ENCODE measurements around the gene CRYBG3.

CRYBG3 gene

GRCh38 chr3:97882975-97883598, 61.3 kb downstream of the CRYBG3 start:
- DNase-seq, result no peak
- Histone ChIP-seq H3K36me3 (peaks cover 27% of the 10 kb centered on the region), H3K4me3 (ENCODE audit: low read depth, low read length) (no peak overlapping the region), H3K4me1 (peaks cover 7% of the 10 kb centered on the region; the same call in 1 of the 2 replicates), H3K9me3 (no peaks in the 10 kb centered on the region), H3K27me3 (no peaks in the 10 kb centered on the region)
- TF ChIP-seq CTCF (IDR thresholded peaks at IDR 0.05; ENCODE audit: low read depth, low read length), result no peak

GRCh38 chr3:97883736-97884135, 61.9 kb downstream of the CRYBG3 start:
- H3K36me3 ChIP-seq, result peaks cover 32% of the 10 kb centered on the region
- no peaks in the 10 kb centered on the region for H3K9me3 ChIP-seq

GRCh38 chr3:97884586-97885123, 62.8 kb downstream of the CRYBG3 start:
- DNase-seq, result no peak
- Histone ChIP-seq H3K9me3 (no peaks in the 10 kb centered on the region), H3K4me3 (ENCODE audit: low read depth, low read length) (no peak overlapping the region), H3K36me3 (peaks cover 35% of the 10 kb centered on the region), H3K27me3 (no peaks in the 10 kb centered on the region), H3K4me1 (peaks cover 7% of the 10 kb centered on the region; the same call in 1 of the 2 replicates)
- TF ChIP-seq CTCF (IDR thresholded peaks at IDR 0.05; ENCODE audit: low read depth, low read length), result no peak

More at GRCh38 chr3:97883736-97884135, 61.9 kb downstream of the CRYBG3 start:
- no peak overlapping the region for H3K4me3 ChIP-seq (ENCODE audit: low read depth, low read length)
- no peaks in the 10 kb centered on the region for H3K27me3 ChIP-seq
- no peak for DNase-seq
- peaks cover 7% of the 10 kb centered on the region; the same call in 1 of the 2 replicates for H3K4me1 ChIP-seq
- TF ChIP-seq CTCF (IDR thresholded peaks at IDR 0.05; ENCODE audit: low read depth, low read length), result no peak

- Histone ChIP-seq H3K36me3 (peaks cover 35% of the 10 kb centered on the region), H3K9me3 (no peaks in the 10 kb centered on the region), H3K27me3 (no peaks in the 10 kb centered on the region), H3K4me3 (ENCODE audit: low read depth, low read length) (no peak overlapping the region), H3K4me1 (peaks cover 7% of the 10 kb centered on the region; the same call in 1 of the 2 replicates)
- no peak for DNase-seq
- TF ChIP-seq CTCF (IDR thresholded peaks at IDR 0.05; ENCODE audit: low read depth, low read length), result no peak
Measured at GRCh38 chr3:97885931-97886824, 64.4 kb downstream of the CRYBG3 start.

GRCh38 chr3:97889814-97890213, 68.0 kb downstream of the CRYBG3 start:
- Histone ChIP-seq H3K9me3 (no peaks in the 10 kb centered on the region), H3K27me3 (no peaks in the 10 kb centered on the region), H3K36me3 (peaks cover 17% of the 10 kb centered on the region), H3K4me1 (no peaks in the 10 kb centered on the region), H3K4me3 (ENCODE audit: low read depth, low read length) (no peak overlapping the region)
- no peak for TF ChIP-seq CTCF (IDR thresholded peaks at IDR 0.05; ENCODE audit: low read depth, low read length)
- DNase-seq, result no peak

All from BE2C (cell line).